HUES64 (cell line): Measurements from ENCODE around the gene C11orf97.
A peak's percentile ranks its signal among the peaks of the same experiment; 100 is the strongest.
"Not testable (repeated sequence)": the region's sequence is repeated elsewhere in the genome, so short reads cannot be mapped to it uniquely, and the experiment has no call there.

Experiments used
- H3K27ac ChIP-seq: 2 replicates; pipeline ENCODE4 v1.7.0; 2013; ENCODE audit warnings: low read depth, low read length, inconsistent platforms
- H3K27me3 ChIP-seq: 2 replicates; pipeline ENCODE4 v1.6.1; 2013; ENCODE audit warnings: mild to moderate bottlenecking, low read length; ENCODE audit not compliant: insufficient read depth
- H3K36me3 ChIP-seq: 2 replicates; pipeline ENCODE4 v1.6.1; 2013; ENCODE audit warnings: mild to moderate bottlenecking, low read length; ENCODE audit not compliant: insufficient read depth
- H3K4me1 ChIP-seq: 2 replicates; pipeline ENCODE4 v1.6.1; 2013; ENCODE audit warnings: mild to moderate bottlenecking, low read length, moderate library complexity; ENCODE audit not compliant: insufficient read depth
- H3K4me3 ChIP-seq: 2 replicates; pipeline ENCODE4 v1.5.1; 2013; ENCODE audit warnings: mild to moderate bottlenecking, low read length, moderate library complexity
- H3K9ac ChIP-seq: 2 replicates; pipeline ENCODE4 v1.6.1; 2013; ENCODE audit warnings: mild to moderate bottlenecking, low read depth, low read length
- H3K9me3 ChIP-seq: 2 replicates; pipeline ENCODE4 v1.6.1; 2013; ENCODE audit warnings: low read depth, low read length; ENCODE audit not compliant: insufficient read depth
- WGBS: fragments of 150-250, 120-280 bp; methylation state at CpG from one replicate; pipeline ENCODE4 v1.1.7; 2013; ENCODE audit warnings: missing lambda C conversion rate; 5-methylcytosine and 5-hydroxymethylcytosine counted together

The C11orf97 gene

GRCh38 chr11:94504689-94505293, 7.5 kb upstream of the C11orf97 start:
- H3K27me3 ChIP-seq = no peaks in the 10 kb centered on the region
- no CpG with 5 or more reads among the region's 3 CpGs for WGBS

GRCh38 chr11:94506513-94506912, 5.7 kb upstream of the C11orf97 start:
- H3K4me3 ChIP-seq, H3K27me3 ChIP-seq, H3K4me1 ChIP-seq, H3K9me3 ChIP-seq, H3K9ac ChIP-seq, H3K36me3 ChIP-seq, H3K27ac ChIP-seq: not testable (repeated sequence)
- WGBS = 90% methylated on average over 4 of the region's 5 CpGs

More at GRCh38 chr11:94504689-94505293, 7.5 kb upstream of the C11orf97 start:
- Histone ChIP-seq H3K9ac (no peak overlapping the region), H3K27ac (no peak overlapping the region), H3K4me3 (no peak overlapping the region), H3K4me1 (no peaks in the 10 kb centered on the region), H3K36me3 (no peaks in the 10 kb centered on the region), H3K9me3 (no peaks in the 10 kb centered on the region)

GRCh38 chr11:94507485-94507884, 4.8 kb upstream of the C11orf97 start:
- Histone ChIP-seq H3K4me3 (no peak overlapping the region), H3K36me3 (no peaks in the 10 kb centered on the region), H3K9ac (no peak overlapping the region), H3K27ac (no peak overlapping the region), H3K27me3 (peaks cover 17% of the 10 kb centered on the region), H3K4me1 (peaks cover 4% of the 10 kb centered on the region; the same call in 1 of the 2 replicates), H3K9me3 (no peaks in the 10 kb centered on the region)
- 84% methylated on average over 4 of the region's 4 CpGs for WGBS

- peaks cover 4% of the 10 kb centered on the region; the same call in 1 of the 2 replicates for H3K4me1 ChIP-seq
- no peaks in the 10 kb centered on the region for H3K9me3 ChIP-seq
- H3K9ac ChIP-seq = no peak overlapping the region
- no peak overlapping the region for H3K4me3 ChIP-seq
- WGBS = 96% methylated on average over 2 of the region's 2 CpGs
- peaks cover 50% of the 10 kb centered on the region for H3K27me3 ChIP-seq
- no peaks in the 10 kb centered on the region for H3K36me3 ChIP-seq
- no peak overlapping the region for H3K27ac ChIP-seq
Measured at GRCh38 chr11:94513091-94513490, 830 bp downstream of the C11orf97 start.

- WGBS = 81% methylated on average over 1 of the region's 2 CpGs
- H3K27me3 ChIP-seq = peaks cover 50% of the 10 kb centered on the region
Measured at GRCh38 chr11:94515398-94515797, 3.1 kb downstream of the C11orf97 start.

GRCh38 chr11:94516725-94517124, 4.5 kb downstream of the C11orf97 start:
- H3K9me3 ChIP-seq = no peaks in the 10 kb centered on the region
- H3K36me3 ChIP-seq = no peaks in the 10 kb centered on the region
- WGBS = 43% methylated on average over 1 of the region's 1 CpG
- H3K27ac ChIP-seq = no peak overlapping the region
- peaks cover 4% of the 10 kb centered on the region; the same call in 1 of the 2 replicates for H3K4me1 ChIP-seq
- H3K9ac ChIP-seq = no peak overlapping the region
- peaks cover 40% of the 10 kb centered on the region for H3K27me3 ChIP-seq
- H3K4me3 ChIP-seq = no peak overlapping the region

More at GRCh38 chr11:94515398-94515797, 3.1 kb downstream of the C11orf97 start:
- Histone ChIP-seq H3K27ac (no peak overlapping the region), H3K9ac (no peak overlapping the region), H3K36me3 (no peaks in the 10 kb centered on the region), H3K4me1 (peaks cover 4% of the 10 kb centered on the region; the same call in 1 of the 2 replicates), H3K9me3 (no peaks in the 10 kb centered on the region), H3K4me3 (no peak overlapping the region)

- Histone ChIP-seq H3K9me3 (no peaks in the 10 kb centered on the region), H3K27me3 (peaks cover 25% of the 10 kb centered on the region), H3K9ac (no peak overlapping the region), H3K4me1 (no peaks in the 10 kb centered on the region), H3K36me3 (no peaks in the 10 kb centered on the region), H3K27ac (no peak overlapping the region), H3K4me3 (no peak overlapping the region)
- 89% methylated on average over 4 of the region's 4 CpGs for WGBS
Measured at GRCh38 chr11:94518300-94518699, 6.0 kb downstream of the C11orf97 start.

- H3K27ac ChIP-seq = no peak overlapping the region
- no peak overlapping the region for H3K9ac ChIP-seq
- H3K4me1 ChIP-seq = no peaks in the 10 kb centered on the region
- no peaks in the 10 kb centered on the region for H3K9me3 ChIP-seq
- H3K4me3 ChIP-seq = no peak overlapping the region
- WGBS = 32% methylated on average over 3 of the region's 5 CpGs
- H3K27me3 ChIP-seq = peaks cover 12% of the 10 kb centered on the region; the same call in 1 of the 2 replicates
- no peaks in the 10 kb centered on the region for H3K36me3 ChIP-seq
Measured at GRCh38 chr11:94519478-94520084, 7.3 kb downstream of the C11orf97 start.

- Histone ChIP-seq H3K9ac (no peak overlapping the region), H3K4me1 (no peaks in the 10 kb centered on the region)
- 71% methylated on average over 5 of the region's 5 CpGs for WGBS
Measured at GRCh38 chr11:94521684-94522083, 9.4 kb downstream of the C11orf97 start.

GRCh38 chr11:94524341-94524740, 12.1 kb downstream of the C11orf97 start:
- no peaks in the 10 kb centered on the region for H3K9me3 ChIP-seq
- peaks cover 12% of the 10 kb centered on the region for H3K27me3 ChIP-seq
- 89% methylated on average over 1 of the region's 1 CpG for WGBS
- no peak overlapping the region for H3K4me3 ChIP-seq
- no peaks in the 10 kb centered on the region for H3K36me3 ChIP-seq
- H3K27ac ChIP-seq = no peak overlapping the region
- no peaks in the 10 kb centered on the region for H3K4me1 ChIP-seq
- H3K9ac ChIP-seq = no peak overlapping the region

More at GRCh38 chr11:94521684-94522083, 9.4 kb downstream of the C11orf97 start:
- H3K36me3 ChIP-seq = no peaks in the 10 kb centered on the region
- H3K4me3 ChIP-seq = no peak overlapping the region
- no peak overlapping the region for H3K27ac ChIP-seq
- H3K27me3 ChIP-seq = 0 out of 2 replicates have a peak, but pooled peaks cover 5% of the 10 kb centered on the region
- no peaks in the 10 kb centered on the region for H3K9me3 ChIP-seq

- no peaks in the 10 kb centered on the region for H3K36me3 ChIP-seq
- 85% methylated on average over 5 of the region's 5 CpGs for WGBS
- H3K27me3 ChIP-seq = peaks cover 12% of the 10 kb centered on the region
- no peaks in the 10 kb centered on the region for H3K9me3 ChIP-seq
- 0 out of 2 replicates have a peak overlapping the region, but pooled peaks have one; percentile 8 for H3K9ac ChIP-seq
- no peak overlapping the region for H3K27ac ChIP-seq
- H3K4me1 ChIP-seq = no peaks in the 10 kb centered on the region
- no peak overlapping the region for H3K4me3 ChIP-seq
Measured at GRCh38 chr11:94525546-94526324, 13.5 kb downstream of the C11orf97 start.
